Heart left ventricle (tissue), 13 donors: Measurements from ENCODE around the gene NUBP2.

Experiments used
- POLR2A ChIP-seq, 2 donors: fragments of 450-650 bp; IDR thresholded peaks; one replicate each; pipeline ENCODE4 v1.6.1; 2017; ENCODE audit warnings: antibody characterized with exemption in 2 of 2, mild to moderate bottlenecking in 2 of 2, moderate library complexity in 2 of 2
- TF ChIP-seq, protein P1 (sequence below), 12 donors: fragments of 200-600 bp; sonication (generic) in 4 of 12; IDR thresholded peaks; one replicate each; pipeline versions ENCODE4 v1.5.0 to v1.8.0; 2018 to 2022; ENCODE audit warnings: antibody characterized with exemption in 12 of 12, mild to moderate bottlenecking in 5 of 12
- donor health status: ischemic (EF 13 %, LVEDD 7.1; RV severe dilation, severe dysfunction).
- donor health status: DM: no; HTN: yes; CAD: no.
- donor health status: DM: no; HTN: no; CAD: no.
- donor health status: ischemic (EF 25% LVEDD 6.9; RV normal size, moderate dysfunction).
- donor health status: ischemic (EF 25% LVEDD 5.7; RV mildly dilated, moderate dysfunction).
- donor health status: ischemic (EF 35%, LVEDD 5.7; RV mildly dilated, moderate dysfunction).
- donor health status: nonischemic (EF 11% LVEDD 7.7; RV severe dilation, severe dysfunction).
- donor health status: DM: yes; HTN: yes; CAD: no.
- donor health status: PGD.
- donor health status: ischemic (EF 29% LVEDD 5.4; RV normal size, mild dysfunction).
- donor health status: nonischemic (EF 23%, LVEDD 6.1; RV moderate dilation, normal function).

DNA sequence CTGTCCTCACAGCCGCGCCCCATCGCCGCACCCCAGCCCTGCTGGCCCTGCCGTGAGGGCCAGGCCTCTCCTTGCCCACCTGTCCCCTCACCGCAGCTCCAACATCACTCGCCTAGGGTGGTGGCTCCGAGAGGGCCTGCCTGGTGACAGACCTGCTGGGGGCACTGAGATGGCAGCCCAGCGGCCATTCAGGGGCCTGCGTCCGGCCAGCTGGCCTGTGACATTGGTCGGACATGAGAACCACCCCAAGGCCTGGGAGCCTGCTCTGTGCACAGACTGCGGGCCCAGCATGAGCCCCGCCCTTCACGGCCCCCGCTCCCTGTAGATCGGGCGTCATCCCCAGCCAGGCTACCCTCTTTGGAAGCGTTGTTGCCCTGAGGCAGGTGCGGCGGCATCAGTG is 23.2 kb upstream of the NUBP2 start:
- TF ChIP-seq, protein P1, sequence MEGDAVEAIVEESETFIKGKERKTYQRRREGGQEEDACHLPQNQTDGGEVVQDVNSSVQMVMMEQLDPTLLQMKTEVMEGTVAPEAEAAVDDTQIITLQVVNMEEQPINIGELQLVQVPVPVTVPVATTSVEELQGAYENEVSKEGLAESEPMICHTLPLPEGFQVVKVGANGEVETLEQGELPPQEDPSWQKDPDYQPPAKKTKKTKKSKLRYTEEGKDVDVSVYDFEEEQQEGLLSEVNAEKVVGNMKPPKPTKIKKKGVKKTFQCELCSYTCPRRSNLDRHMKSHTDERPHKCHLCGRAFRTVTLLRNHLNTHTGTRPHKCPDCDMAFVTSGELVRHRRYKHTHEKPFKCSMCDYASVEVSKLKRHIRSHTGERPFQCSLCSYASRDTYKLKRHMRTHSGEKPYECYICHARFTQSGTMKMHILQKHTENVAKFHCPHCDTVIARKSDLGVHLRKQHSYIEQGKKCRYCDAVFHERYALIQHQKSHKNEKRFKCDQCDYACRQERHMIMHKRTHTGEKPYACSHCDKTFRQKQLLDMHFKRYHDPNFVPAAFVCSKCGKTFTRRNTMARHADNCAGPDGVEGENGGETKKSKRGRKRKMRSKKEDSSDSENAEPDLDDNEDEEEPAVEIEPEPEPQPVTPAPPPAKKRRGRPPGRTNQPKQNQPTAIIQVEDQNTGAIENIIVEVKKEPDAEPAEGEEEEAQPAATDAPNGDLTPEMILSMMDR (IDR thresholded peaks at IDR 0.05): no peak
- TF ChIP-seq POLR2A (IDR thresholded peaks at IDR 0.05): no peak
